GM12891 (cell line): Measurements from ENCODE around the gene HTRA3.

ENCODE experiments used
- POLR2A ChIP-seq: IDR thresholded peaks from 2 replicates; pipeline ENCODE4 v1.6.1; 2011; ENCODE audit warnings: low read depth, low read length, control low read depth
- POLR2AphosphoS5 ChIP-seq: IDR thresholded peaks from 2 replicates; pipeline ENCODE4 v1.6.1; 2011; ENCODE audit warnings: low read depth, low read length, control low read depth

- TF ChIP-seq POLR2AphosphoS5: no peak
- no peak for TF ChIP-seq POLR2A
Measured at GRCh38 chr4:8283161-8283560, 13.6 kb downstream of the HTRA3 start.
